GM18511 (cell line): Measurements from ENCODE around the gene COG5.
A peak's percentile ranks its signal among the peaks of the same experiment; 100 is the strongest.
"Not testable (repeated sequence)": the region's sequence is repeated elsewhere in the genome, so short reads cannot be mapped to it uniquely, and the experiment has no call there.

Source experiments
- ATAC-seq: cut with Tn5 transposase; IDR thresholded peaks from one replicate; pipeline ENCODE4 v1.9.1; 2021; ENCODE audit warnings: mild to moderate bottlenecking, moderate library complexity; ENCODE audit not compliant: unreplicated experiment

The COG5 gene

DNA sequence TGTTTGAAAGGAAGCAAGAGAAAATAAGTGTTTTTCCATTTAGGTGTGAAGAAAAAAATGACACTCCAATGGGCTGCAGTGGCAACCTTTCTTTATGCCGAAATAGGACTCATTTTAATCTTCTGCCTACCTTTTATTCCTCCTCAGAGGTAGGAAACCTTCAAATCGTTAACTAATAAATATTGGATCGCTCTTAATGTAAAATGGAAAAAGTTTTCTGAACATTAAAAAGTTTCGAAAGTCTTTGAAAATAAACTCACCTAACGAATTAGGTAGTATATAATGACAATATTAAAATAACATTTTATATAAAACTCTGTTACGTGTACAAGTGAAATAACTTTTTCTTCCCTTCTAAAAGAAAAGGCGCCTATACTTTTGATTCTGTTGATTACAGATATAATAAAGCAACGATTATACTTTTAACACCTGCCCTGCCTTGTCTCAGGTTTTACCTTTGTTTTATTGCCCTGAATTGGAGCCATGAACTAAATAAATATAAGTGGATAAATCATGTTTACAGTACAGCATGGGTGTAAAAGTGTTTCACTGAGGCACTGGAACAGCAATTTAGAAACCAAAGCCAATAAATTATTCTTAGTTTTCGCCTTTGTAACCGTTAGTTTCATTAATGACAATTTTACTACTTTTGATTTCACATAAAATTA lies 17.1 kb upstream of the COG5 start:
- ATAC-seq, result no peak

DNA sequence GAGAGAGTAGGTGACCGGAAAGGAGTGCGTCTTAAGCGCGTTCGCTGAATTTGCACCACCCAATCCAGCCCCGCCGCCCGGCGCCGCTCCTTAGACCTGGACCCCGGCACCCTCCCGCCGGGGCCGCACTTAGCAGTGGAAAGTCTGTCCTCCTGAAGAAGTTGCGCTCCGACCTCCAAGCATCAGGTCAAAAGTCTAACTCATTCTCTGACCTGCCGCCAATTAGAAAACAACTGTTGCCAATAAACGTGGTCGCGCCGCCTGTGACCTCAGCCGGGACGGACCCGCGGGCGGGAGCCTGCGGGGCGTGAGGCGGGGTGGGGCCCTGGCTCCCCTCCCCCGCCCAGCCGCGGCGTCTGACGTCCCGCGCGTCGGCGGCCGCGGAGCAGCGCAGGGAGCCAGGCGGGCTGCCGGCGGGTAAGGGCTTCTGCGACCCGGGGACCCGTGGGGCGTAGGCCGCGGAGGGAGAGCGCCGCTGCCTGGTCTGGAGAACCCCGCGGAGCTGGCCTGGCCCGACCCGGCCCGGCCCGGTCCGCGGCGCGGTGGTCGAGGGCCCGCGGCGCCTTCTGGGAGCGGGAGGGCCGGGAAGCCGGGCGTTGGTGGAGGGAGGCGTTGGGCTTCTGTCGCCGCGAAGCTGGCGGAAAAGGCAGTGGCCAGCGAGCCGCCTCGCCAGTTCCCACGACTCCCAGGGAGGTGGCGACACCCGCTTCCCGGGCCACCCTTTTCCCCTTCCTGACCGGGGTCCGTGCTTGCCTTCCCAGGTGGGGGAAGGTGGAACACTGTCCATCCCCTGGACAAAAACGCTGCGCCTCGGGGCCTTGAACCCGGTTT lies 16.4 kb upstream of the COG5 start, which contains the start of gene BCAP29:
Gene BCAP29, plus strand, starts transcription at position 362 of the 831 bp plus-strand sequence. CDS start 527 bp downstream, outside the sequence.
- peak; percentile 94 for ATAC-seq

DNA sequence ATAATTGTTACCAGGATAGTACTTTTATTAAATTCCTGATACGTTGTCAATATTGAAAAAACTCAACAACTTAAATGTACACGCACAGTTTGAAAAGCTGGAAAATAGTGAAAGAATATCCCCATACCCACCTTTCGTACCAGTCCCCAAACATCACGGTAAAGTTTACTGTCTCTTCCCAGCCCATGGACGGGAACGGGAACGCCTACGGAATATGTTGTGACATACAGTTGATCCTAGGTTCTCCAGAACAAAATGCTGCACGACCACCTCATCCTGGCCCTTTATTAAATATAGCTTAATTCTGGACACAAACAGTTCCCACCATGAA lies 15.8 kb upstream of the COG5 start:
- no peak for ATAC-seq

DNA sequence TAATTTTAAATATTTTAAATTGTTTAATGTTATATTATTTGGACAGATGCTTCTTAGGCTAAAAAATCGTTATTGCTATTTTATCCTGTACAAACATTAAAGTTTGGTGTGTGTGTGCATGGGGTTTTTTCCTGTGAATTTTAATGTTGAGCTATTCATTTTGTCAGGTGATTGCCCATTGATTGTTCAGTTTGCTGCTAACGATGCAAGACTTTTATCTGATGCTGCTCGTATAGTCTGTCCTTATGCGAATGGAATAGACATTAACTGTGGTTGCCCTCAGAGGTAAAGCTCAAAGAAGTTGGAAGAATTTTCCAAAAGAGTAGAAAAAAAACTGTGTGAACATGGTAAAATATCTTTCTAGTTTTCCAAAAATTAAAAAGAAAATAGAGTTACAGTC lies 9.8 kb upstream of the COG5 start:
- ATAC-seq, result no peak

DNA sequence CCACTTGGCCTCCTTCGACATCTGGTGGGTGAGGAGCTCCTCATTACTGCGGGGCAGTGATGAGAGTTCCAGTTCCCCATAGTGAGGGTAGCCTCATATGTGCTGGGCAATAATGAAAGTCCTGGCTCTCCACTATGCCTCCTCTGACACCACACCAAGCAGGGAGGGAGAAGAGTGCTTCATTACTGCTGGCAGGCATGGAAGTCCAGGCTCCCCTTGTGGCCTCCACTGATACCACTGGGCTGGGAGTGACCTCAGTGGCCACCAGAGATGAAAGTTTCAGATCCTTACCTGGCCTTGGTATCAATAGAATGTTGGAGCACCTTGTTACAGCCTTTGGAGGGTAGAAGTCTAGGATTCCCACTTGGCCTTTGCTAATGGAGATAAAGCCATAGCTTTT lies 6.6 kb upstream of the COG5 start:
- no peak for ATAC-seq

DNA sequence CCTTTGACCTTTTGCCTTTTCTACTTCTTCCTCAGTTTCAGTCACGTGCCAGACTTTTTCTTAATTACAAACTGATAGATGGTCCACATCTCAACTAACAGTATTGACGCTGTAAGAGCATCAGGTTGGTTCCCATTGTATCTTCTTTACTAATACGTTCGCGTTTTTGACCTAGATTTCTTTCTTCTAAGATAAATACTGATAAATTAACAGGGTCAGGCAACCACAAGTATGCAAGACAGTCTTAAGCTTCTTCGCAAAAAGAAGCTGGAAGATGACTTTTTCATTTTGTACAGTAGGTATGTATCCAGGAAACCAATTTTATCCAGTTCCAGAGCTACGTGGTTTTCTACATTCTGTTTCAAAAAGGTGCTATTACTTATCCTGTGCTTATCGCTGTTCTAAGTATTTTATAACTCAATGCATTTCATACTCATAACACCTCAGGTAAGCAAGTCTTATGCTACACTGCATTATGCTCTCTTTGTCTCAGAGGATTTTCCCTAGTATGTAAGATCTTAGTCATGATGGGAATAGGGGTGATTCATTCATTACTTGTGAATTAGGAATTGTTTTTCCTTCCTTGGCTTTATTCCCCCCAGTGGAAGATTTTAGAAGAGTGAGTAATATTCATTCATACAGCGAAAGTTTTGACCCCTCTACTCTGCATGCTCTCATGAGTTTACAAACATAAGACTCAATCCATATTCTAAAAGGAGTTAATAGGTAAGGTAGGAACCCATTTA lies 1.0 kb upstream of the COG5 start:
- ATAC-seq, result peak; percentile 2

DNA sequence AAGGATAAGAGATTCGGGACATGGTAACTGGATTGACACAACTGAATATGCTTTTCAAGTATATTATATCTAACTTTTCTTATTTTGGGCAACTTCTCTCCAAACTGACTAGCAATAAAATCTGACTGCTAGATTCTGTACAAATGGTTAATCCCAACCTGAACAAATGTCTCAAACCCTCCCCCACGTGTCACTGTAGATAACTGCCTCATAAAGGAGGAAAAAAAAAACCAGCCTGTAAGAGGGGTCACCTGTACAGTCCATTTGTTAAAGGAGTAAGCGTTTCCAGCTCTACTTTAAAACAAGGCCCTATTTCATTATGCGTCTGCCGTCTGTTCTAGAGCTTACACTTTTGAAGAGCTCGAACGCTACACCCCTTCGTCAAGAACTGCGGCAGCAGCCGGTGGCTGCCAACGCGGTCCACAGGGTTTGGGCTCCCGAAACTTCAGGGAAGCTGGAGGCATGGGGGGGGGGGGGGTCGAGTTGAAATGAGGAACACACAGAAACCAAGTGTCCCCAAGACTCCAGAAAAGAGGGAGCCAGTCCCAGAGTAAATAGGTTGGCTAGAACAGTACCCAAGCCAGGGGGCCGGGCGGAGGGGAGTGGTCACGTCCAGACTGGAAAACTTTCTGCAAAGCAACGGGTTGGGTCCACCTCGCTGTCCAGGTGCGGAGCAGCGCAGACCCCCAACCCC lies 492 bp downstream of the COG5 start:
- peak; percentile 76 for ATAC-seq

DNA sequence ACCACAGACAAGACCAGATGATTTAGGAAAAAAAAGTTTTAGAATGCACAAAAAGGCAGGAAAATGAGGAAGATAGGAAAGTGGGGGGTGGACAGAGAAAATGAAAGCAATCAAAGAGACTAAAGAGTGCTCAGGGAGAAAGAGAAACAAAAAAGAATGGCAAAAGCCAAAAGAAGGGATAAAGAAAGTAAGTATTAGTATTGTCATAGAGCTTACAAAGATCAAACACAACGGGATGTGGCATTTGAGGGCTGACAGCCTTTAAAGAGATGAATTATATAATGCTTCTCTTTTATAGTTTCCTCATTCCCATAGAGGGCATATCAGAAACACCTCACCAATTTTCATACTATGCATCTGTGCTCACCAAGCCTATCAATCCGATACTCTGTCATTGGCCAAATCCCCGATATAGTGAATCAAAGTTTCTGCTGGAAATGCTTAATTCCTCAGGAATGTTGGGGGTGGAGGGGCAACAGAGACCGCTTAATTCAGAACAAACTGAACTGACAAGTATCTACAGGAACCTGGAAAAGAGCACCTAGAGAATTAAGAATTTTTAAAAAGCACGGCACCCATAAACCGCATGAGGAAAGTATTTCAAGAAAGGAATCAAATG lies 2.7 kb downstream of the COG5 start:
- ATAC-seq, result no peak

DNA sequence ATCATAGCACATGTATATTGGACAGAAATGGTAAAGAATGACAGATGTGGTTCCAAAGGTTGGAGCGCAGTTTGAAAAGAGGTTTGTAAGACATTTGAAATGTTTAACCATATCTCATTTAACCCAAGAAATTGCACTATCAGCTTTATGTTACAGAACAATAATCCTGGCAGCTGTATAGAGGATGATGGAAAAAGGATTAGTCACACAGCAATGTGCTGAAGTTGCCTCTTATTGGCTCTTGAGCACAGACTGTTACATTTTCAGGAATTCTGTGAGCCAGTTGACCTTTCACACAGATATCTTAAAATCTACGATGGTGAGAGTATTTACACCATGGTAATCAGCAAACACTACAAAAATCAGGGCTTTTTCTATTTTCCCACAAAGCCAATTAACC lies 3.9 kb downstream of the COG5 start:
- no peak for ATAC-seq

DNA sequence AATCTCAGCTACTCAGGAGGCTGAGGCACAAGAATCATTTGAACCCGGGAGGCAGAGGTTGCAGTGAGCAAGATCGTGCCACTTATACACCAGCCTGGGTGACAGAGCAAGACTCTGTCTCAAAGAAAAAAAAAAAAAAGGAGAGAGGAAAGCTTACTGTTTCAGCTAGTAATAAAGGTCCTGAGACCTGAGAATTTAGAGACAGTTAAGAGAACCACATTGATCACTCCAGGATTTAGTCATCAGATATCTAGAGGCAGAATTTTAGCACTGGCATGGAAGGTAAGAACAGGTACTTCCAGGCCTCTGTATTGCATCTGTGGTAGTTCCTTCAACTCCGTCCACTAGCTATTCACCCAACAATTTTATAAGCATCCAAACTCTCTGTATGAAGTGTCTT lies 7.8 kb downstream of the COG5 start:
- ATAC-seq, result no peak

DNA sequence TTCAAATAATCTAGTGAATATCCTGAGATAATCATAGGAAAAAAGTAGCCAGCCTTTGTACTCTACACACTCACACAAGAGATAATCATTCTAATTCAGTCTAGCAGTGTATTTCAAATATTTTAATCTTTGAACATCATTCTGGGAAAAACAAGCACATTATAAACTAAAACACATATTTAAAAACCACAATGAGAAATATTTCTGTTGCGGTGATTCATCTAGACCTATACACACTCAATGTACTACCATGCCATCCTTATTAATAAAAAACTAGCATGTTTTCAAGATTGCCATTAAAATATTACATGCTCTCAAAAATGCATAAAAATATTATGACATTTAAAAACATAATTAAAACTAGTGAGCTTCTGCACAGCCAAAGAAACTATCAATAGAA lies 11.8 kb downstream of the COG5 start:
- ATAC-seq, result no peak

DNA sequence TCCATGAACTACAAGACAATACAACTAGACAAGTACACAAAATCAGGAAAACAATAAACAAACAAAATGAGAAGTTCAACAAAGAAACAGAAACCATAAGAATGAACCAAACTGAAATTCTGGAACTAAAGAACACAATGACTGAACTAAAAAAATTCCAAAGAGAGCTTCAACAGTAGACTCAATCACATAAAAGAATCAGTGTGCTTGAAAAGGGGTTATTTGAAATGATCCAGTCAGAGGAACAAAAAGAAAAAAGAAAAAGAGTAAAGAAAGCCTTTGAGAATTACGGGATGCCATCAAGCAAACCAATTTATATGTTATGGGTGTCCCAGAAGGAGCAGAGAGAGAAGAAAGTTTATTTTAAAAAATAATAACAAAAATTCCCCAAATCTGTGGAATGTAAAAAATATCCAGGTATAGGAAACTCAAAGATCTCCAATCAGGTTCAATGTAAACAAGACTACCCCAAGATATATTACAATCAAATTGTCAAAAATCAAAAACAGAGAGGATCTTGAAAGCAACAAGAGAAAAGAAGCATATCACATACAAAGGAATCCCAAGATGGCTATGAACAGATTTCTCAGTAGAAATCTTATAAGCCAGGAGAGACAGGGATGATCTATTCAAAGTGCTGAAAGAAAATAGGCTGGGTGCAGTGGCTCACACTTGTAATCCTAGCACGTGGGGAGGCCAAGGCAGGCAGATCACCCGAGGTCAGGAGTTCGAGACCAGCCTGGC lies 18.7 kb downstream of the COG5 start:
- ATAC-seq, result no peak

DNA sequence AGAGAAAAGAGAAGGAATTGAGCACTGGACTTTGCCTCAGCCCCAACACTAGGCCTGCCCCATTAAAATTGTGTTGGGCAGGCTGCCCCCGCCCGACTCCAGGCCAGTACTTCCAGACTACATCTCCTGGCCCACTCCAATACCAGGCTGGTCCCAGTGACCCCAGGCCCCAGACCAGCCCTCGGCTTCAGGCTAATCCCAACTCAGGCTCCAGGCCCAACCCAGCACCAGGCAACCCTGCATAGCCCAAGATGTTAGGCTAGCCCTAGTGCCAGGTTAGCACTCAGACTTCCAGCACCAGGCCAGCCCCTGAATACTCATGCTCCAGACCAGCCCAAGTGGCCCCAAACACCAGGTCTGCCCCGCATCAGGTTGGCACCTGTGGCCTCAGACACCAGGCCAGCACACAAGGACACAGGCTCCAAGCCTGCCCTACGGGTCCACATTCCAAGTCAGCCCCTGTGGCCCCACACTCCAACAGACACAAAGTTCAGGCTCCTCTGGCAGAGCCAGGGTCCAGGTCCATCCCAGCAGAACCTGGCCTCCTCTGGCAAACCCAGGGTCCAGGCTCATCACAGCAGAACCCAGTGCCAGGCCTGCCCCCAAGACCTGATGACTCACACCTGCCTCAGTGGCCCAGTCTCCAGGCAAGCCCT lies 20.3 kb downstream of the COG5 start:
- no peak for ATAC-seq

DNA sequence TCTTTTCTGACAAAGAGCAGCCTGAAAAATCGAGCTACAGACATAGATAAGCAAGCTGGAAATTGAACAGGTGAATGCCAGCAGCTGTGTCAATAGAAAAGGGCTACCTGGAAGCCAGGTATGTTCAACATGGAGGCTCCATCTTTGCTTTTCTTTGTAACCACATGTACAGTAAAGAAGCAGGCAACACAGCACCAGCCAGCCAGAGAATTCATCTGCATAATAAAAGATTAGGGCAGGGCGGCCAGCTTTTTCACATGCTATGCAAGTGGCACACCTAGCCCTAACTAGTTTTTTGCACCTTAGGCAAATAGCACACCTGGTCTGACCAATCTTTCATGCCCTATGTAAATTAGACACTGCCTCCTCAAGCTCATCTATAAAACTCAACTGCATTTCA lies 25.7 kb downstream of the COG5 start:
- no peak for ATAC-seq

DNA sequence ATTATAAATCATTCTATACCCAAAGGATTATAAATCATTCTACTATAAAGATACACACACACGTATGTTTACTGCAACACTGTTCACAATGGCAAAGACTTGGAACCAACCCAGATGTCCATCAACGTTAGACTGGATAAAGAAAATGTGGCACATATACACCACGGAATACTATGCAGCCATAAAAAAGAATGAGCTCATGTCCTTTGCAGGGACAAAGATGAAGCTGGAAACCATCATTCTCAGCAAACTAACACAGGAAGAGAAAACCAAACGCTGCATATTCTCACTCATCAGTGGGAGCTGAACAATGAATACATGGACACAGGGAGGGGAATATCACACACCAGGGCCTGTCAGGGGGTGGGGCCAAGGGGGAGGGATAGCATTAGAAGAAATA lies 26.5 kb downstream of the COG5 start:
- ATAC-seq, result not testable (repeated sequence)

DNA sequence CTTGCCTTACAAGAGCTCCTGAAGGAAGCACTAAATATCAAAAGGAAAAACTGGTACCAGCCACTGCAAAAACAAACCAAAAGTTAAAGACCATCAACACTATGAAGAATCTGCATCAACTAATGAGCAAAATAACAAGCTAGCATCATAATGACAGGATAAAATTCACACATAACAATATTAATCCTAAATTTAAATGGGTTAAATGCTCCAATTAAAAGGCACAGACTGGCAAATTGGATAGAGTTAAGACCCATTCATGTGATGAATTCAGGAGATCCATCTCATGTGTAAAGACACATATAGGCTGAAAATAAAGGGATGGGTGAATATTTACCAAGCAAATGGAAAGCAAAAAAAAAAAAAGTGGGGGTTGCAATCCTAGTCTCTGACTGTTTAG lies 29.6 kb downstream of the COG5 start:
- no peak for ATAC-seq

DNA sequence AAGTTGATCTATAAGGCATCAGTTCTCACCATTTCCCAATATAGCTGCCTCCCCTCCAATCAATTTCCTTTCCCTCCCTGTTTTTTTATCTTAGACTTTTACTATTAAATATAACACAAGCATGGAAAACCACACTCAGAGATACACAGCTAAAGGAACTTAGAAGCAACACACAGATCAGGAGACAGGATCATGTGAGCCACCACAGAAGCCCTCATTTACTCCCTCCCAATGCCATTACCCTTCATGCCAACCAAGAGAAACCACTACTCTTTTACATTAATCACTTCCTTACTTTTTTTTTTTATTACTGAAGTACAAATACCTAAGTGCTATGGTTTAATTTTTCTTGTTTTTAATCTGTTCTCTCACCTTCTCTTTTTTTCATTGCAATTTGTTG lies 33.0 kb downstream of the COG5 start:
- no peak for ATAC-seq

DNA sequence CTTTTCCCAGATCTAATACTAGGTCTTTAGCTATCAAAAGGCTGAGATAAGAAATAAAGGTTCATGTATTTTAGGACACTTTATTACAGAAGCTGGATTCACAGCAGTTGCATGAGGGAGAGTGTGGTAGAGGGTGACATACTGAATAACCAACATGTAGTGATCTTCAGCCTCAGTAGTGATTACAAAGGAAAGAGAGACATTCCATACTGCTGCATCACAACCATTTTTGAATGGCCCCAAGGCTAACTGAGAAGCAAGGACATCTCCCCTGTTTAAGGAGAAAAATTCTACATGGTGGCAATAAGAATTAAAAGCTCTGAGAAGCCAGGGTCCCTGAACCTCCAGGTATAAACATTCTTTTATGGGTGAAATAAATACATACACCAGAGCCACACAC lies 35.3 kb downstream of the COG5 start:
- ATAC-seq, result no peak

DNA sequence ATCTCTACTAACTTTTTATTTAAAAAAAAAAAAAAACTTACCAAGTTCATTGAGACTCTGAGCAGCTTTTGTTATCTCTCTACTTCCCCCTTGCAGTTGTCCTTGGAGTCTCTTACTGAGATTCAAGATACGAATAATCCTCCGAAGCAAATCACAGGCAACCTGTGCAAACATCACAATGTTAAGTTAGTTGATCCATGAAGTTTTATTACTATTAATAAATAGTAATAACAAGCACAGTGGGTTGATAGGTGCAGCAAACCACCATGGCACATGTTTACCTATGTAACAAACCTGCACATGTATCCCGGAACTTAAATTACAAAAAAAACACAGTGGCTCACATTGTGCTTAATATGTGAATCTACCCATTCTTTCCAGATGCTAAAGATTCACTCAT lies 36.5 kb downstream of the COG5 start:
- ATAC-seq, result no peak

DNA sequence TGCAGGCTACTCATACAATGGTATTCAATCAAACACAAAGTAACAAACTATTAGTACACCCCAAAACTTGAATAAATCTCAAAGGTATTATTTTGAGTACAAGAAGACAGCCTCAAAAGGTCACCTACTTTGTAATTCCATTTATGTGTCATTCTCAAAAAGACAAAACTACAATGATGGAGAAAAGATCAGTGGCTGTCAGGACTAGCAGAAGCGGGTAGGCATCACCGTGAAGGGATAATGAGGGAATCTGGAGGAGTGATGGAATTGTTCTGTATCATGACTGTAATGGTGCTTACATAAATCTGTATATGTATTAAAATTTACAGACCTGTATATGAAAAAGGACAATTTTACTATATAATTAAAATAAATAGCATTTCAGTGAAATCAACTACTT lies 37.0 kb downstream of the COG5 start:
- ATAC-seq, result no peak
